GM21360 (cell line): ENCODE results near the gene XRN1.
"Not testable (repeated sequence)": the region's sequence is repeated elsewhere in the genome, so short reads cannot be mapped to it uniquely, and the experiment has no call there.

Experiments used
- ATAC-seq: cut with Tn5 transposase; IDR thresholded peaks from one replicate; pipeline ENCODE4 v1.9.1; 2021; ENCODE audit warnings: mild to moderate bottlenecking, moderate library complexity; ENCODE audit not compliant: unreplicated experiment

The XRN1 gene

DNA sequence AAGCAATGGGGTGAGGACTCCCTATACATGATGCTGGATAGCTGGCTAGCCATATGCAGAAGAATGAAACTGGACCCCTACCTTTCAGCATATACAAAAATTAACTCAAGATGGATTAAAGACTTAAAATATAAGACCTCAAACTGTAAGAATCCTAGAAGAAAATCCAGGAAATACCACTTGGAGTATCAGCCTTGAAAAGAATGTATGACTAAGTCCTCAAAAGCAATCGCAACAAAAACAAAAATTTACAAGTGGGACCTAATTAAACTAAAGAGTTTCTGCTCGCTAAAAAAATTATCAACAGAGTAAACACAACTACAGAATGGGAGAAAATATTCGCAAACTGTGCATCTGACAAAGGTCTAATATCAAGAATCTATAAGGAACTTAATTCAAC lies 94.3 kb downstream of the XRN1 start:
- ATAC-seq: no peak

DNA sequence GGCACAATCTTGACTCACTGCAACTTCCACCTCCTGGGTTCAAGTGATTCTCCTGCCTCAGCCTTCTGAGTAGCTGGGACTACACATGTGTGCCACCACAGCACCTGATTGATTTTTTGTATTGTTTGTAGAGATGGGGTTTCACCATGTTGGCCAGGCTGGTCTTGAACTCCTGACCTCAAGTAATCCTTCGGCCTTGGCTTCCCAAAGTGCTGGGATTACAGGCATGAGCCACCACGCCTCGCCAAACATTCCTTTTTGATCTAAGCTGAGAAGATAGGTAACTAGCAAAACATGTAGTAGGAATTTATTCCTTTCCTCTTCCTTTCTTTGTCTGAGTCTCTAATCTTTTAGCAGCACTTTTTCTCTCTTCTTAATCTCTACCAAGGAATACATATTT lies 95.1 kb downstream of the XRN1 start:
- not testable (repeated sequence) for ATAC-seq

DNA sequence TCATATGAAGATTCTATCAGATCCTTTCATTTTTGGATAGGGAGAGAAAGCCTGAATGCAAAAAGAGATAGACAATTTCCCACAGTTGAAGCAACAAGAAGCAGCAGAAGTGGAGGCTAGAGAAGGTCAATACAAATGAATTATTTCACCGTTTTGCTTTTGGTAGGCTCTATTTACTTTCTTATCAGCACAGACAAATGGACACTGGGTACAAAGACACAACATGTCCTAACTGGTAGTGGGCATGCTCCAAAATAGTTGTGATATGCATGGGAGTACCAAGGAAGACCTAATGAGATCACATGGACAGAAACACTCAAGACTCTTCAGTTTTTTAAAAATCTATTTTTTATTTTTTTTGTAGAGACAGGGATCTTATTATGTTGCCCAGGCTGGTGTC lies 99.4 kb downstream of the XRN1 start:
- no peak for ATAC-seq

DNA sequence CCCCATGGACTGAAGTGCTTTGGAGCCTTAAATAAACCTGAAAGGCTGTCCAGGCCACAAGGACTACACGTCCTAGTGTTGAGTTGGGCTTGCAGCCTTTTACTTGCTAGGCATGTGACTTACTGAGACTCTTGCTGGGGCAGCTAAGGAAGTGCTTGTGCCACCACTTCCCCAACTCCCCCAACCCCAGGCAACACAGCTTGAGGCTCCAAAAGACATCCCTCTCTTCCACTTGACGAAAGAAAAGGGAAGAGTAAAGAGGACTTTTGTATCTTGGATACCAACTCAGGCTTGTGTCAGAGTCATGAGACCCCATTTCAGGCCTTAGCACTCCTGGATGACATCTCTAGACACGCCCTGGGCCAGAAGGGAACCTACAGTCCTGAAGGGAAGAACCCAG lies 109.8 kb downstream of the XRN1 start:
- ATAC-seq: no peak

DNA sequence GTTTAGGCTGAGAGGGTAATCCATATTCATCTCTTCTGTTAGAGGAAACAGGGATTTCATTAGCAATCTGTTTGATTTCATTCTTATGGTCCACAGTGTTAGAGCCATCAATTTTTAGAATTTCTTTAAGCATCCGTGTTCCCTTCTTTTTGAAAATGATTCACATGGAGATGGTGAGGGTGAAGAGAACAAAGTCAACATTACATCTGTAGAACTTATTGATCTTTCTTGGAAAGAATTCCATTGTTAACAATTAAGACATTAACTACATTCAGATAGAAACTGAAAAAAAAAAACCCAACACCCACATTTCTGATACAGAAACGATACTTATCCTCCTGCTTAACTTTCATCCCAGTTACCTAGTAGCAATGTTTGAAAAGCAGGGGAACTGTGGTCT lies 115.4 kb downstream of the XRN1 start:
- no peak for ATAC-seq

DNA sequence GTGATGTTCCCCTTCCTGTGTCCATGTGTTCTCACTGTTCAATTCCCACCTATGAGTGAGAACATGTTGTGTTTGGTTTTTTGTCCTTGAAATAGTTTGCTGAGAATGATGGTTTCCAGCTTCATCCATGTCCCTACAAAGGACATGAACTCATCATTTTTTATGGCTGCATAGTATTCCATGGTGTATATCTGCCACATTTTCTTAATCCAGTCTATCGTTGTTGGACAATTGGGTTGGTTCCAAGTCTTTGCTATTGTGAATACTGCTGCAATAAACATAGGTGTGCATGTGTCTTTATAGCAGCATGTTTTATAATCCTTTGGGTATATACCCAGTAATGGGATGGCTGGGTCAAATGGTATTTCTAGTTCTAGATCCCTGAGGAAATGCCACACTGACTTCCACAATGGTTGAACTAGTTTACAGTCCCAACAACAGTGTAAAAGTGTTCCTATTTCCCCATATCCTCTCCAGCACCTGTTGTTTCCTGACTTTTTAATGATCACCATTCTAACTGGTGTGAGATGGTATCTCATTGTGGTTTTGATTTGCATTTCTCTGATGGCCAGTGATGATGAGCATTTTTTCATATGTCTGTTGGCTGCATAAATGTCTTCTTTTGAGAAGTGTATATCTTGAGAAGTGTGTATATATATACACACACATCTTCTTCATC lies 123.4 kb downstream of the XRN1 start:
- not testable (repeated sequence) for ATAC-seq

DNA sequence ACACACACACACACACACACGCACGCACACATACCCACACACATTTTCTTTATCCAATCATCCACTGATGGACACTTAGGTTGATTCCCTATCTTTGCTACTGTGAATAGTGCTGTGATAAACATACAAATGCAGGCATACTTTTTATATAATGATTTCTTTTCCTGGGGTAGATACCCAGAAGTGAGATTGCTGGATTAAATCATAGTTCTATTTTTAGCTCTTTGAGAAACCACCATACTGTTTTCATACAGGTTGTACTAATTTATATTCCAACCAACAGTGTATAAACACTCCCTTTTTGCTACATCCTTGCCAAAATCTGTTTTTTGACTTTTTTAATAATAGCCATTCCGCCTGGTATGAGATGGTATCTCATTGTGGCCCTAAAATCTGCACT lies 127.9 kb downstream of the XRN1 start:
- no peak for ATAC-seq

DNA sequence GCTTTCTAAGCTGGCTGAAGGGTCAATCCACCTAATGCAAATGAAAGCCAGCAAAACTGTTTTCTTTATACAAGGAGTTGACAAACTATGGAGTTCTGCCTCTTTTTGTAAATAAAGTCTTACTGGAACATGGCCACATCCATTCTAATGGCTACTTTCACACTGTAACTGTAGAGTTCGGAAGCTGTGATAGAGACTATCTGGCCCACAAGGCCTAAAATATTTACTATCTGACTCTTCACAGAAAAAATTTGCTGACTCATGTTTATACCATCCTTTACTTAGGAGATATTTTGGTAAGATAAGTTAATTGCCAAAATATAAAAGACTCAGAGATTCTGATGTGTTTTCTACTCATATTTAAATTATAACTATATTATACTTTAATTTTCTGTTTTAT lies 128.7 kb downstream of the XRN1 start:
- no peak for ATAC-seq

DNA sequence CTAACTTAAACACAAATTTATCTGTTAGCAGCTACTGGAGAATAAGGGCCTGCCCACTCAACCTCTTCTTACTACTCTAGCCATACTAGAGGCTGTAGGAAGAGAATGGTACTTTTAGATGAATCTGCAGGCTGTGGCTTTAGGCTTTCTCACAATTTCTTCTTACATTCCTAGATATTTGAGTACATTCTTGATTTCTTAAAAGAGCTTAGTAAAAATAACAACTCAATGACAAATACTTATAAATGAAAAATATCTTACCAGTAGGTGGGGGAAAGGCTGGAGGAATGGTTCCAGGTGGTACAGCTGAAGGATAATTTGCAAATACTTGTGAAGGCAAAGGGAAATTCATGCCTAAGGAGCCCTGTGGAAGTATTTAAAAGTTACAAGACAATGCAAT lies 129.5 kb downstream of the XRN1 start:
- ATAC-seq: no peak

DNA sequence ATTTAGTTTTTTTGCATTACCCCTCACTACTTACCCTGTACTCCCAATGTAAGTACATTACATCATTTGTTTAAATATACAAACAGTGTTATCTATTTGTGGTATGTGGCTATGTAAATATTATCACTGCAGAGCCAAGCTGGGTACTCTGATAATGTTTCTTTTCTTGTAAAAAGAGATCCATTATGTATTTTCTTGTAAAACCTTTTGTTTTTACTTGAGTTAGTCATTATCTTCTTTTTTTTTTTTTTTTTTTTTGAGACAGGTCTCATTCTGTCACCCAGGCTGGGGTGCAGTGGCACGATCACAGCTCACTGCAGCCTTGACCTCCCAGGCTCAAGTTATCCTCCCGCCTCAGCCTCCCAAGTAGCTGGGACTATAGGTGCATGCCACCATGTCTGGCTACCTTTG lies 131.9 kb downstream of the XRN1 start:
- ATAC-seq: not testable (repeated sequence)

DNA sequence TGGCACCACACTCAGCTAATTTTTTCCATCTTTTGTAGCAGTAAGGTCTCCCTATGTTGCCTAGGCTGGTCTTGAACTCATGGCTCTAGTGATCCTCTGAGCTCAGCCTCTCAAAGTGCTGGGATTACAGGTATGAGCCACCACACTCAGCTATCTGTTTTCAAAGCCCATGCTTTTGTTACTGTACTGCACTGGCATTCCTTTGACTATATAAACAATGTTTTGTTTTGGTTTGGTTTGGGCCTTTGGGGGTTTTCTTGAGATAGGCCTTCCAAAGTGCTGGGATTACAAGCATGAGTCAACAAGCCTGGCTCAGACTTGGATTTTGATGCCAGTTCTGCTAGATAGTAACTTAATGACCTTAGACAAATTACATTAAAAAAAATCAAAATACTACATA lies 132.8 kb downstream of the XRN1 start:
- ATAC-seq: no peak

DNA sequence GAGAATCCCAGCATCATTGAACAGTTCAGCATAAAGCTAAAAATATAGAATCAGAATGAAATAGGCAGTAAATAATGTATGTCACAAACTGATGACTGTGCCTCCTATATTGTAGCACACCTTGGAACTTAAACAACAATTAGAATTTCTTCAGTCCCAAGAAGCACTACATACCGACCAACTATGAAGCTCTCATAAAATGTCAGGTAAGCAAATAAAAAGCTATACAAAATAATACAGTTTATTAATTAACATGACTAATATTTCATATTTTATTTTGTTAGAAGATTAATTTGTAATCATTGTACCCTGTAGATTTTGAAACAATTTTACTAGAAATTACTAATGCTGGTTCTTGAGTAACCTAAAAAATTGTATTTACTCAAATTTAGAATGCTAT lies 137.4 kb downstream of the XRN1 start:
- ATAC-seq: no peak

DNA sequence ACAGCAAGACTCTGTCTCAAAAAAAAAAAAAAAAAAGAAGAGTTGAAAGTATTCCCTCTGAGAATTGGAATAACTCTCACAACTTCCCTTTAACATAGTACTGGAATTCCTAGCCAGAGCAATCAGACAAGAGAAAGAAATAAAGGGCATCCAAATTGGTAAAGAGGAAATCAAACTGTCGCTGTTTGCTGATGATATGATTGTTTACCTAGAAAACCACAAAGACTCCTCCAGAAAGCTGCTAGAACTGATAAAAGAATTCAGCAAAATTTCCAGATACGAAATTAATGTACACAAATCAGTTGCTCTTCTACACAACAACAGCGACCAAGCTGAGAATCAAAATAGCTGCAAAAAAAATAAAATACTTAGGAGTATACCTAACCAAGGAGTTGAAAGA lies 145.0 kb downstream of the XRN1 start:
- not testable (repeated sequence) for ATAC-seq

DNA sequence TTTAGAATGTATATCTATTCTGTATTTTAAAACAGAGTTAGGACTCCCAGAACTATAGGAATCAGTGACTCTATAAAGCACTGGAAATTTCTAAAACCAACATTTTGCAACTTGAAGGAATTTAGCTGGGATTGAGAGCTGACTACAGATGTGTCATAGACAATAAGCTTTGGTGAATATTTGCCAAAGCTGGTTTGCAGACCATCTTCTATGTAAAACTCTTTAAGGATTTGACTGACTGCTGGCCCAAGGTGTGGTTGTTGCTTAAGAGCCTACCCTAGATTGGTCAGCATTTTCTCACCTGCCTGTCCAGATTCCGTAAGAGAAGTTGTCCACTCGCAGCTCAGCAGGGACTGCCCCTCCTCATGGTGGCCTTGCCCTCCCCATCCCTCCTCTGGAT lies 149.2 kb downstream of the XRN1 start:
- no peak for ATAC-seq

DNA sequence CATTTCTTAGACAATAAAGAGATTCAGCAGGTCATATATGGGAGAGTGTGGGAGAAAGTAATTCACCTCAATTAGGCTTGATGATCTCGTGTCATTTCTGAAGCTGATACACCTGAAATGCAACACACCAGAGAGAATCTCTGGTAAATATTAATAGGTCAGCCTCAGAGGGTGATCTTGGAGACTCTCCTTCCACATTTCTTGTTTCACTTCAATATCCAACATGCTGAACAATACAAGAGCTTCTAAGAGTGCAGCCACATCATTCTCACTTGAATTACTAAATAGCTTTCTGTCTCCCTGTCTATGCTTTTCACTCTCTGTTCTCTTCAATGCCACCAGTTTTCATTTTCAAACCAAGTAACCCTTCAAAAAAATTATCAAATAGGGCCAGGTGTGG lies 151.3 kb downstream of the XRN1 start:
- no peak for ATAC-seq

DNA sequence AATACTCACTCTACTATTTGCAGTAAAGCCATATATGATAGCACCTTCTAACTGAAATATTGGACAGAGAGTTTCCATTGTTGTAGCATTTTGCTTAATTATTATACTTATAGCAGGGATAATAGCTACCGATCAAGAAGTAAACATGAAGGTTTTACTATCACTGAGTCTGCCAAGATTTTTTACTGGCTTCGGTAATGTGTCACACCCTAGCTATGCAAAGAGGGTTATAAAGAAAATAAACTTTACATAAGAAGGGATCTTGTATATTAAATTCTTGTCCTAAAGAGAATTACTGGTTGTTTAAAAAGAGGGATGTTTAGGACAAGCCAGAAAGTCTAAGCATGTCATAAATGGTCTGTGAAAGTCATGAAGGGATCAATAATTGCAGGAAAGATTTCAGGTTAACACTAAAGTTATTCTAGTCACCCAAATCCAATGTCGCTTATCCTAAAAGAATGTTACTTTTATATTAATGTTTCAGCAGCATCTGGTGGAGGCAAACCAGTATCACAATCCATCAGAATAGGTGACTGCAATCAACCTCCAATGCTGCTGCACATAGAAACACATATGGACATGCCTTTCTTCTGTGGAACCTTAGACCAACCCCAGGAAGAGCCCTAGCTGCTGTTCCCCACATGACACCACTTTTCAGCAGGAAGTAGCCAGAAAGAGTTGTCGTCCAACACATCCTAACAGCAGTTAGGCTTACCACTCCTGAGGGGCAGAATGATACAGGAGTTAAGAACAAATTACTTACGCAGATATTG lies 159.8 kb downstream of the XRN1 start:
- no peak for ATAC-seq

DNA sequence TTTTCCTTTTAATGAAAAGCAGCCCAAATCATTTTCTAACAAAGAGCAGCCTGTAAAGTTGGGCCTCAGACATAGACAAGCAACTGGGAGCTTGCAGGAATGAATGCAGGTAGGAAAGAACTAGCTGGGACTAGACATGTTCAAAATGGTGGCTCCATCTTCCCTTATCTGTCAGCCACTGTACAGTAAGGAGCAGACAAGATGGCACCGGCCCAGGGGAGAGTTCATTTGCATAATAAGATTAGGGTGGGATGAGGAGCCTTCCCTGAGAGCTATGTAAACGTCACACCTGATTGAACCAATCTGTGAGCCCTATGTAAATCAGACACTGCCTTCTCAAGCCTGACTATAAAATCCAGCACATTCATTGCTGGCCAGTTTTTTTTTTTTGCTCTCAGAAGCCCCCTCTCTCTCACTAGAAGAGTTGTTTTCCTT lies 162.7 kb downstream of the XRN1 start:
- ATAC-seq: no peak

DNA sequence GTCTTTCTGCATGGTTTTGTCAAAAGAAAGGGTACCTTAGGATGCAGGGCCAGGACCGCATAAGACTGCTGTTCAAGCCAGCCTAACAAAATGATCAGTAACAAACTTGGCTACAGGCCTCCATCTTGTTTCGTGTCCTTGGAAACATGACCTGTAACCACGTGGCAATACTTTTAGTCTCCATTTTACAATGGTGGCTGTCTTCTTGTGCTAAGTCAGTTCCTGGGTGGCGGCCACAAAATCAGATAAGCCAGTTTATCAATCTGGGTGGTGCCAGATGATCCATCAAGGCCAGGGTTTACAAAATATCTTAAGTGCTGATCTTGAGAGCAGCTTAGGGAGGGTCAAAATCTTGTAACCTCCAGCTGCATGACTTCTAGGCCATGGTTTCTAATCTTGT lies 165.3 kb downstream of the XRN1 start:
- ATAC-seq: no peak

DNA sequence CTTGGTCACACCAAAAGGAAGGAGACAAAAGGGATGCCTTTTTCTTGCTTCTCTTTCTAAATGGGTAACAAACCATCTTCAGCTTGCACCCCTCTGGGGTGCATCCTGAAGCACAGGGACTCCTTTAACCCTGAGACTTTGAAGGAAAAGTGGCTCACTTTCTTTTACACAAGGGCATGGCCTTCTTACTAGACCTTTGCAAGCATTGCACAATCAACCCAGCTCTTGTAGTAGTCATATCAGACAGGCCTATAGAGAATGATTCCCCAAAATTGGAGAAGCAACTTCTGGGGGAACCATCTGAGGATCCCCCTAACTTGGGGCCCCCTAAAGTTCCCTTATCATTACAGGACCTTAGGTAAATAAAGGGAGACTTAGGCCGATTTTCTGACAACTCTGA lies 166.4 kb downstream of the XRN1 start:
- no peak for ATAC-seq

DNA sequence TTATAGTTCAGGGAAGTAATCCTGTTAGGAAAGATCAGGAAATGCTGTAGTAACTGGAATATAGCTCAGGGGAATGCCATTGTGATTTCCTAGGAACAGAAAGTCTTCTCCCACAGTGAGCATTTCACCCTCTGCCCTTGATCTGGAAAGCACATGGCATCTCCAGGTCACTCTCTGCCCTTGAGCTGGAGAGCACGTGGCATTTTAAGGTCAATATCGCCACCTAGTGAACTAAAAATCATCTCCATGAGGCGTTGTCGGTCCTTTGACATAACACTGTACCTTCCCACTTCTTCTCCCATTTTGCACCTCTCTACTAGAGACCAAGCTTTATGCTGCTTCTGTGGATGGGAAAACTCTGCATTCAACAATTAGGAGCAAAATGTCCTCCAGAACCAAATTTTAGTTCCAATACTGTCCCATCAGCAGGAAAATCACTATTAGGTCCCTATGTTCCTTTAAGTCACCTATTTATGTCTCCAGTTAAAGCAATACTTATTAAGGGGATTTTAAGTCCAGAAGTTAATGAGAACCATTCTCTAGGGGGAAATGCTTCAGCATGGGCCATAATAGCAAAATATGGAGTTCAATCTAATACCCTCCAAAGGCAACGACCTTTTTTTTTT lies 167.8 kb downstream of the XRN1 start:
- peak; percentile 66 for ATAC-seq

DNA sequence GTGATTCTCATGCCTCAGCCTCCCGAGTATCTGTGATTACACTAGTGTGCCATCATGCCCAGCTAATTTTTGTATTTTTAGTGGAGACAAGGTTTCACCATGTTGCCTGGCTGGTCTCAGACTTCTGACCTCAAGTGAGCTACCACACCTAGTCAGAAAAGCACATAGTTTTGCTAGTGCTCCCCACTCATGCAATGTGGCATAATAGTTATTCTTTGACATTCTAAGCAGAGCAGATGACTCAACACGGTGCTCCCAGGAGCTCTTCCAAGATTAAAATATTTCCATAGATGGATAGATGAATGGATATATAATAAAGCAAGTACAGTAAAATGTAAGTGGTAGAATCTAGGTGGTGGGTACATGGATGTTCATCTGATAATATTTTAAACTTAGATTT lies 169.4 kb downstream of the XRN1 start:
- no peak for ATAC-seq

DNA sequence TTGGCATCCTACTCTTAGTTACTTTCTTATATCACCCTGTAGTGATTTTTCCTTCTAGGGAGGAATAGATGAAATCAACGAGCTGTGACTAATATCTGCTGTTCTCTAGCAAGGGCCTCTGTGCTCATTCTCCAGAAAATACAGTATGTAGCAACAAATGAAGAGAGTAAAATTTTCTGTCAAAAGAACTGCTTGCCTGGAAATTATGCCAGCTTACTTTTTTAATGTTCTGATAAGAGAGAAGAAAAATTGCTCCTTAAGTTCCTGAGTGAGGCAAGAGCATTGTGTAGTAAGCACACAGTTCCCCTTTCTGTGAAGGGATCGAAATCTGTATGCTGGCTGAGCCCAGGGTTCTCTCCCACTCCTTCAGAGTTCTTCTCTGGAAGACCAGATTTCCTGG lies 171.1 kb downstream of the XRN1 start:
- no peak for ATAC-seq
